ENCODE results near the gene SPRED2.

Gene SPRED2

GRCh38 chr2:65434592-65435241 lies 2.3 kb upstream of the SPRED2 start:
- no peak for DNase-seq (ENCODE audit: extremely low read depth, insufficient read length)
- H3K27me3 ChIP-seq (replicated peaks; ENCODE audit: control insufficient read depth, insufficient read depth, low read length), result peaks cover 2% of the 10 kb centered on the region
- no peak overlapping the region for H3K4me3 ChIP-seq (replicated peaks; ENCODE audit: low read depth, low read length)
- no peak for TF ChIP-seq CTCF (IDR thresholded peaks at IDR 0.05; ENCODE audit: insufficient read depth, low read length, poor library complexity, severe bottlenecking)
- H3K36me3 ChIP-seq (ENCODE audit: control insufficient read depth, insufficient read depth, low read length), result no peaks in the 10 kb centered on the region

DNA sequence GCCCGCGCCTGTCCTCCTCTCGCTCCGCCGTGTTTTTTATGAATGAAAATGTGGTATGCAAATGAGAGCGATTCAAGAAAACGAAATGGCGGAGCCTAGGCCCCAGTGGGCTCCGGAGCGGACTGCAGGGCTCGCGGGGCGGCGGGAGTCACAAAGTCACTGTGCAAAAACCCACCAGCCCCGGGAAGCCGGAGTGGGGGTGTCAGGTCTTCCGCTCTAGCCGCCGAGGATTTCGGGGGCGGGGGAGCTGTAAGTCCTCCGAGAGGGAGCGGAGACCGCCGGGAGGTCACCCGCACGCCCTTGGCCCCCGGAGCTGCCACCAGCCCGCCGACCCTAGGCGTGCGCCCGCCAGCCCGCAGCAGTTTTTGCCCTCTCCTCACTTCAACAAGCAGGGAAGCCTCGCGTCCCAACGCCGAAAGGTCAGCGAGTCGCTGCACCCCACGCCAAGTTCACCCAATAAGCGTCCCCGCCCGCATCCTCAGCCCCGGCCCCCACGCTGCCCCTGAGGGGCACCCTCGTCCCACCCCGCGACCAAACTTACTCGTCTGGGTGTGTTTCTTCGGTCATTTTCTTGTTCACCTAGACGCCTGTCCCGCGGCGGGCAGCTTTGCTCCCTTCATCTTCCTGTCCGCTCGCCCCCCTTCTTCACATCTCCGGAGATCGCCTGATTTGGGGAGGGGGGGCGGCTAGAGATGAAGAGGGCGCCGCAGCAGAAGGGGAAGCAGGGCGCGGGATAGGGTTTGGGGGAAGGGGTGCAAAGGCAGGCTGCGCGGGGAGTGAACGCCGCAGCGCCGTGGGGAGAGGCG lies 775 bp downstream of the SPRED2 start:
- peak; percentile 83 for DNase-seq (ENCODE audit: extremely low read depth, insufficient read length)
- H3K36me3 ChIP-seq (ENCODE audit: control insufficient read depth, insufficient read depth, low read length), result no peaks in the 10 kb centered on the region
- H3K27me3 ChIP-seq (replicated peaks; ENCODE audit: control insufficient read depth, insufficient read depth, low read length), result no peaks in the 10 kb centered on the region; the same call in none of the 2 replicates
- peak overlapping the region; percentile 73 for H3K4me3 ChIP-seq (replicated peaks; ENCODE audit: low read depth, low read length)
- TF ChIP-seq CTCF (IDR thresholded peaks at IDR 0.05; ENCODE audit: insufficient read depth, low read length, poor library complexity, severe bottlenecking), result no peak

GRCh38 chr2:65430603-65431420 lies 1.6 kb downstream of the SPRED2 start:
- peak overlapping the region; percentile 73 for H3K4me3 ChIP-seq (replicated peaks; ENCODE audit: low read depth, low read length)
- no peaks in the 10 kb centered on the region; the same call in none of the 2 replicates for H3K27me3 ChIP-seq (replicated peaks; ENCODE audit: control insufficient read depth, insufficient read depth, low read length)
- TF ChIP-seq CTCF (IDR thresholded peaks at IDR 0.05; ENCODE audit: insufficient read depth, low read length, poor library complexity, severe bottlenecking), result no peak
- DNase-seq (ENCODE audit: extremely low read depth, insufficient read length), result peak; percentile 88
- no peaks in the 10 kb centered on the region for H3K36me3 ChIP-seq (ENCODE audit: control insufficient read depth, insufficient read depth, low read length)

GRCh38 chr2:65429786-65430602 lies 2.4 kb downstream of the SPRED2 start:
- Histone ChIP-seq H3K4me3 (replicated peaks; ENCODE audit: low read depth, low read length) (peak overlapping the region; percentile 73), H3K36me3 (ENCODE audit: control insufficient read depth, insufficient read depth, low read length) (no peaks in the 10 kb centered on the region), H3K27me3 (replicated peaks; ENCODE audit: control insufficient read depth, insufficient read depth, low read length) (no peaks in the 10 kb centered on the region; the same call in none of the 2 replicates)
- no peak for DNase-seq (ENCODE audit: extremely low read depth, insufficient read length)
- TF ChIP-seq CTCF (IDR thresholded peaks at IDR 0.05; ENCODE audit: insufficient read depth, low read length, poor library complexity, severe bottlenecking), result no peak

- H3K4me3 ChIP-seq (replicated peaks; ENCODE audit: low read depth, low read length), result no peak overlapping the region
- no peaks in the 10 kb centered on the region; the same call in none of the 2 replicates for H3K27me3 ChIP-seq (replicated peaks; ENCODE audit: control insufficient read depth, insufficient read depth, low read length)
- no peaks in the 10 kb centered on the region for H3K36me3 ChIP-seq (ENCODE audit: control insufficient read depth, insufficient read depth, low read length)
- no peak for TF ChIP-seq CTCF (IDR thresholded peaks at IDR 0.05; ENCODE audit: insufficient read depth, low read length, poor library complexity, severe bottlenecking)
- no peak for DNase-seq (ENCODE audit: extremely low read depth, insufficient read length)
Measured at GRCh38 chr2:65427532-65427931, 4.9 kb downstream of the SPRED2 start.
